ENCODE results near the gene TP53TG3D.
"Not testable (repeated sequence)": the region's sequence is repeated elsewhere in the genome, so short reads cannot be mapped to it uniquely, and the experiment has no call there.

TP53TG3D gene

GRCh38 chr16:32252986-32253385 lies at the start of gene TP53TG3D:
Gene TP53TG3D, plus strand, starts transcription at chr16:32253286. Its CDS starts 68 bp downstream, at chr16:32253354.
- DNase-seq = not testable (repeated sequence)

- DNase-seq = peak; percentile 20
These were observed 421 bp downstream of the TP53TG3D start for GRCh38 chr16:32253507-32253906.

GRCh38 chr16:32261526-32261925 lies 8.4 kb downstream of the TP53TG3D start:
- DNase-seq = not testable (repeated sequence)

GRCh38 chr16:32263552-32263951 lies 10.5 kb downstream of the TP53TG3D start:
- not testable (repeated sequence) for DNase-seq

GRCh38 chr16:32281910-32282309 lies 28.8 kb downstream of the TP53TG3D start:
- DNase-seq = not testable (repeated sequence)

- not testable (repeated sequence) for DNase-seq
These were observed 29.9 kb downstream of the TP53TG3D start for GRCh38 chr16:32283024-32283423.

GRCh38 chr16:32283917-32284495 lies 30.9 kb downstream of the TP53TG3D start:
- DNase-seq = not testable (repeated sequence)

- not testable (repeated sequence) for DNase-seq
These were observed 32.0 kb downstream of the TP53TG3D start for GRCh38 chr16:32284800-32285796.

GRCh38 chr16:32286193-32286592 lies 33.1 kb downstream of the TP53TG3D start:
- DNase-seq = not testable (repeated sequence)

- not testable (repeated sequence) for DNase-seq
These were observed 34.7 kb downstream of the TP53TG3D start for GRCh38 chr16:32287743-32288142.

- not testable (repeated sequence) for DNase-seq
These were observed 36.1 kb downstream of the TP53TG3D start for GRCh38 chr16:32289197-32289596.

- not testable (repeated sequence) for DNase-seq
These were observed 49.7 kb downstream of the TP53TG3D start for GRCh38 chr16:32302776-32303175.

All from stimulated activated CD4-positive, alpha-beta T cell treated with anti-CD3 and anti-CD28 coated beads, Interleukin-1b, Interleukin-23, amount 100 ng/mL, for 48 hours (primary cell).